HG03439 (cell line): Measurements from ENCODE around the gene KRTAP5-9.
"Not testable (repeated sequence)": the region's sequence is repeated elsewhere in the genome, so short reads cannot be mapped to it uniquely, and the experiment has no call there.

ENCODE experiments used
- ATAC-seq: cut with Tn5 transposase; IDR thresholded peaks from one replicate; pipeline ENCODE4 v1.9.1; 2021; ENCODE audit warnings: mild to moderate bottlenecking, moderate library complexity; ENCODE audit not compliant: unreplicated experiment

KRTAP5-9 gene

GRCh38 chr11:71581826-71582225, 33.6 kb downstream of the KRTAP5-9 start:
- no peak for ATAC-seq

DNA sequence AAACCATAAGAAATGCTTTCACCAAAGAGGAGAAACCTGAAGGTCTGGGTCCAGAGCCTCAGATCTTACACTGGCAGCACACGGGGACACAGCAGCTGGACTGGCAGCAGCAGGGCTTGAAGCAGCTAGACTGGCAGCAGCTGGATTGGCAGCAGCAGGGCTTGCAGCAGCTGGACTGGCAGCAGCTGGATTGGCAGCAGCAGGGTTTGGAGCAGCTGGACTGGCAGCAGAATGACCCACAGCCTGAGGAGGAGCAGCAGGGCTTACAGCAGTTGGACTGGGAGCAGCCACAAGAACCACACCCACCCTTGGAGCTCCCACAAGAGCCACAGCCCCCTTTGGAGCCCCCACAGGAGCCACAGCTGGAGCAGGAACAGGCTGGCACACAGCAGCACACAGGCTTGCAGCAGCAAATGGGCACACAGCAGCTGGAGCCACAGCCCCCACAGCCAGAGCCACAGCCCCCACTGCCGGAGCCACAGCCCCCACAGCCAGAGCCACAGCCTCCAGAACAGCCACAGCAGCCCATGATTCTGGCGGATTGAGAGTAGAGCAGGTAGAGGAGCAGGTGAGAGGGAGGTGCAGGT, 34.2 kb downstream of the KRTAP5-9 start, which contains the start of gene KRTAP5-11:
KRTAP5-11 (minus strand) TSS at position 567 of the 587 bp plus-strand sequence; CDS start at position 529, 38 bp downstream.
- ATAC-seq = no peak

DNA sequence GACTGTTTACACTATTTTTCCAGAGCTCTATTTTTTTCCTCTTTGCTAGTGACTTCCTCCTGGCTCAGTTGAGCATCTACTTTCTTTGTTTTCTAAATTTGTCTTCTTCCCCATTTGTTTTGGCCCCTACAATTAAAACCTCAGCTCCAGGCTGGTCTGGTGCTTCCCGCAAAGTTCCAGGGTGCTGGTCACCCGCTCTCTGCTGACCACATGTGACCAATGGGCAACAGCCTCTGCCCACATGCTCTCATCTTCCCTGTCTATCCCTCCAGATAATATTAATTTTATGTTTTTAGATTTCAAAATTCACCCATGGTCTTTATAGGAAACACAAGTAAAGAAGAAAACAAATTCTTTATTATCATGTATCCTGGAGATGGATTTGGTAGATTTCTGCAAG, 34.7 kb downstream of the KRTAP5-9 start:
- not testable (repeated sequence) for ATAC-seq

GRCh38 chr11:71585673-71586072, 37.5 kb downstream of the KRTAP5-9 start:
- ATAC-seq = not testable (repeated sequence)

DNA sequence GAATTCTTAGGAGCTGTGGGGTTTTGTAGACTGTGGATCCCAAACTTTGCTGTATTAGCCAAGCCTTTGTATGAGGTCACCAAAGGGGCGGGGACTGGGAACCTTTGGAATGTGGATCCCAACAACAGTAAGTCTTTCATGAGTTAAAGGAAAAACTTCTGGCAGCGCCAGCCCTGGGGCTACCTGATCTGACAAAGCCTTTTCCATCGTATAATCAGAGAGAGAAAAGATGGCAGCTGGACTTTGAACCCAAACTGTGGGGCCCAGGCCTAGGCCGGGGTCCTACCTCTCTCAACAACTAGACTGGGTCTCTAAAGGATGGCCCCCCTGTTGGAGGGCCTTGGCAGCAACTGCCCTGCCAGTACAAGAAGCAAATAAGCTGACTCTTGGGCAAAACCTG, 40.1 kb downstream of the KRTAP5-9 start:
- ATAC-seq = not testable (repeated sequence)

DNA sequence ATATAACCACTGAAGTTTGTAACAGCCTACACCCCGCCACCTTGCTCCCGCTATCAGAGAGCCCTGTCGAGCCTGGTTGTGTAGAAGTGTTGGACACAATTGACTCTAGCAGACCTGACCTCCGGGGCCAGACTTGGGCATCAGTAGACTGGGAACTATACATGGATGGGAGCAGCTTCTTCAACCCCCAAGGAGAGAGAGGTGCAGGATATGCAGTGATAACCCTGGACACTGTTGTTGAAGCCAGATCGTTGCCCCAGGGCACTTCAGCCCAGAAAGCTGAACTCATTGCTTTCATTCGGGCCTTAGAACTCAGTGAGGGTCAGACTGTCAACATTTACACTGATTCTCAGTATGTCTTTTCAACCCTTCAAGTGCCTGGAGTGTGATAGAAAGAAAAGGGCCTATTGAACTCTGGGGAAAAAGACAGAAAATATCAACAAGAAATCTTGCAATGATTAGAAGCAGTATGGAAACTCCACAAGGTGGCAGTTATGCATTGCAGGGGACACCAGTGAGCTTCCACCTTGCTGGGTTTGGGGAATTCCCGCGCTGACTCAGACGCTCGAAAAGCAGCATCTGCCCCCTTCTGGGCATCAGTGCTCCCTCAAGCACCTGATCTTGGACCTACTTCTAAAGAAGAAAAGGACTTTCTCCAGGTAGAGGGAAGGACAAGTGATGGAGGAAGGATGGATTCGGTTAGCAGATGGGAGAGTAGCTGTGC, 40.8 kb downstream of the KRTAP5-9 start:
- not testable (repeated sequence) for ATAC-seq

- ATAC-seq = not testable (repeated sequence)
Measured at GRCh38 chr11:71589546-71589920, 41.3 kb downstream of the KRTAP5-9 start.
